NCI-H526 treated with DMSO at 0.1 percent for 48 hours (cell line): ENCODE results near the gene ENPP6.
A peak's percentile ranks its signal among the peaks of the same experiment; 100 is the strongest.
"Not testable (repeated sequence)": the region's sequence is repeated elsewhere in the genome, so short reads cannot be mapped to it uniquely, and the experiment has no call there.

ENCODE experiments used
- DNase-seq: peaks from one replicate; lab custom pipeline; 2025; lab: John Stamatoyannopoulos, UW

The ENPP6 gene

DNA sequence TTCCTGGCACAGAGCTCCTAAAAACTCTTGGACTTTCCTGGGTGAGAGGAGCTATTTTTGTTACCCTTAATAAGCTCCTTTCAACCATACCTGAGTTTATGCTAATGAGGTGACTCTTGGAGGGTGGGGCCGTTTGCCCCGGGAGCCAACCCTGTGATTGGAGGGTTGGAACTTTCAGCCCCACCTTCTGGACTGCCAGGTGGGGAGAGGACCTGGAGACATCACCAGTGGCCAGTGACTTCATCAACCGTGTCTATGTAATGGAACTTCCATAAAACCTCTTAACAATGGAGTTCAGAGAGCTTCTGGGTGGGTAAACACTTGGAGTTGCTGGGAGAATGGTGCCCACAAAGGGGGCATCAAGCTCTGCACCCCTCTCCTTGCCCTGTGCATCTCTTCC, 17.9 kb upstream of the ENPP6 start:
- no peak for DNase-seq

DNA sequence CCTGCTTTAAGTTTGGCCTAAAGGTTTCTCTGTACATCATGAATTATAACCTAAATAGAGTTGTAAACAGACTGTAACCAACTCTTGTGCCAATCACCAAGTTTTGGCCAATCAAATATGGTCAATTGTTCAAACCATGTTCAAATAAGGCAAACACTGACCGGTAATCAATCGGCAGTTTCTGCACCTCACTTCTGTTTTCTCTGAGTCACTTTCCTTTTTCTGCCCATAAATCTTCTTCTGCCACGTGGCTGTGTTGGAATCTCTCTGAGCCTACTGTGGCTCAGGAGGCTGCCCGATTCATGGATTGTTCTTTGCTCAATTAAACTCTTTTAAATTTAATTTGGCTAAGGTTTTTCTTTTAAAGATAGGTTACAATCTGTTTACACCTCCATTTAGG, 16.5 kb upstream of the ENPP6 start:
- no peak for DNase-seq

DNA sequence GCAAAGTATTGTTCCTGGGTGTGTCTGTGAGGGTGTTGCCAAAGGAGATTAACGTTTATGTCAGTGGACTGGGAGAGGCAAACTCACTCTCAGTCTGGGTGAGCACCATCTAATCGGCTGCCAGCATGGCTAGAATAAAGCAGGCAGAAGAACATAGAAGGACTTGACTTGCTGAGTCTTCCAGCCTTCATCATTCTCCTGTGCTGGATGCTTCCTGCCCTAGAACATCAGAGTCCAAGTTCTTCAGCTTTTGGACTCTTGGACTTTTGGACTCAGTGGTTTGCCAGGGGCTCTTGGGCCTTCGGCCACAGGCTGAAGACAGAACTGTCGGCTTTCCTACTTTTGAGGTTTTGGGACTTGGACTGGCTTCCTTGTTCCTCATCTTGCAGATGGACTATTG, 15.3 kb upstream of the ENPP6 start:
- DNase-seq: no peak

DNA sequence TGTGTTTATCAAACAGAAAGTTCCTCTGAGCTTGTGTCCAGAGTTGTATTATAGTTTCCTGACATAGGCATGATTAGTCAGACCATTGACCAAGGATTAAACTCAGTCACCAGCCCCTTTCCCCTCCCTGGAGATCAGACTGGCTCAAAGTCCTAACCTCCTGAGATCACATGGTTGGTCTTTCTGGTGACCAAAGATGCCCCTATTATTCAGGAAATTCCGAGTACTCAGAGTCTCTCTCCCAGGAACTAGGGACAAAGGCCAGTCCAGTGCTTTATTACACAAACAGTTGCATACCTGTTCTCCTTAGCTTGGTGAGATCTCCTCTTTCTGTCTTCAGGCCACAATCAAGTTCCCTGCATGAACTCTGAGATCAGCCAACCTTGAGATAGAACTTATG, 14.5 kb upstream of the ENPP6 start:
- DNase-seq: no peak

DNA sequence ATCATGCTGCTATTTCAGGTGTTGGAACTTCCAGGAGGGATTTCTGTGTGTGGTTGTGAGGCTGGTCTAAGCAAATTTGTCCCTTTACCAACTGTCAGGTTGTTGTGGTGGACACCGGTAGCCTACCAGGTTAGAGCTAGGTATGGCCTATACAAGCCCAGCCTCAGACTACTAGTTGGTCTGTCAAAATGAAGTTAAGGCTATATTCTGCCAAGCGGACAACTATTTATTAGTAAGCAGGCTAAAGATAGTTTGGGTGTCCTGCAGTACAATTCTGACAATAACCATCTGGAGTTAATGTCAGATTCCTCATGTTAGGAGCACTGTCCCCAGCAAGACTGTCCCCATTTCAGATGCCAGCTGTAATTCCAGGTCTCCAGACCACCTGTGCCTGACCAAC, 13.9 kb upstream of the ENPP6 start:
- DNase-seq: no peak

DNA sequence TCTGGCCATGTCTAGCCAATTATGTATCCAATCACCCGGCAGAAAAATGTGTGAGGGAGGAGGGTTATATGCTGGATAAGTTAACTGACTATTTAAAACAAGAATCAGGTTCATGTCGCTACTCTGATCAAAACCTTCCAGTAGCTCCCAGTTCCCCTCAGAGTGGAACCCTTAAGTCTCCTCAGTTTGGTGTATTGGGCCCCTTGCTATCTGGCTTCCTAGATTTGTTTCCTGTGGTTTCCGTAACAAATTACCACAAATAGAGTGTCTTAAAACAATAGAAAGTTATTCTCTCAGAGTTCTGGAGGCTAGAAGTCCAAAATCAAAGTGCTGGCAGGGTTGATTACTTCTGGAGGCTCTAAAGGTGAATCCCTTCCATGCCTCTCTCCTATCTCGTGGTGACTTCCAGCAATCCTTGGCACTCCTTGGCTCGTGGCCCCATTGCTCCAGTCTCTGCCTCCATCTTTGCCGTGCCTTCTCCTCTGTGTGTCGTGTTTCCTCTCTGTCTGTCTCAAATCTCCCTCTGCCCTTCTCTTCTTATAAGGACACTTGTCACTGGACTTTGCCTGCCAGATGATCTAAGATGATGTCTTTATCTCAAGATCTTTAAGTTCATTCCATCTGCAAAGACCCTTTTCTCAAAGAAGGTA, 10.5 kb upstream of the ENPP6 start:
- DNase-seq: no peak

DNA sequence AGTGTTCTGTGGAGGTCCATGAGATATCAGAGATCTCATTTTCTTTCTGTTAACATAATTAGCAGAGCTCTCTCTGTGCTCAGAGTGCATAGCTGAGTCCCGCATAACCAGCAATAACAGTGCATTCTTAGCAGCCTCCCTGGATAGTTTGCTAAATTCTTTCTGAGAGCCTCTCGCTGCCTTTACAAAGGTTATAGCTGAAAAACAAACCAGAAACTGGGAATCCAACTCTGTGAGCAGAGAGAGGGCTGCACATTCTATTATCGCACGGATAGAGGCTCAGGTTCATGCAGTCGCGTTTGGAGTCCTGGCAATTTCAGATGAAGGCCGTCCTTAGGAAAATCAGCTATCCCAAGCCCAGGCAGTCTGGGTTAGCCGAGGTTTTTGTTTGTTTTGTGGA, 1.2 kb downstream of the ENPP6 start:
- DNase-seq: no peak

DNA sequence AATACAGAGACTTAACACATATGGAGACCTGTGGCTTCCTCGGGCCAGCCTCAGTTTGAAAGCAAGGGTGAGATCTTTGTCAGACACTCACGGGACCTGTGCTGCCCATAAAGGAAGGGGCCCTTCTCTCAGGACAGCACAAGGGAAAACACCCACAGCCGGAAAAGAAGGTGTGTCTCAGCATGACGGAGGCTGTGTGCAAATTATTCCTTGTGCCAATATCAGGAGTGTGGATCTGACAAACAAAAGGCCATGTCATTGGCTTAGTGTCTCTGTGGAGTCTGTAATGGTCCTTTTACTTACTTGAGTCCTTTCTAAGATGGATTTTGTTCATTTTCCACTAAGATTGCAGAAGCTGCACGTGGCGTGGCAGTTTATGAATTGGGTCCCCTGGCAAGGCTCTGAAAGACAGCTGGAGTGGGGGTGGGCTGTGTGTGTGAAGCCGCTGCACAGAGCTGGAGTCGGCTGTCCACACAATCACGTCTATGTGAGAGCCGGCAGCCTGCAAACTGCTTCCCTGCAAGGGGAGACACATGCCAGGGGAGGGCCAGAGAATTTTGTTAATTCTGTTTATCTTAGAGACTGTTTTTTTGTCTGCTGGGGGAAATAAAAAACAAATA, 1.9 kb downstream of the ENPP6 start:
- no peak for DNase-seq

DNA sequence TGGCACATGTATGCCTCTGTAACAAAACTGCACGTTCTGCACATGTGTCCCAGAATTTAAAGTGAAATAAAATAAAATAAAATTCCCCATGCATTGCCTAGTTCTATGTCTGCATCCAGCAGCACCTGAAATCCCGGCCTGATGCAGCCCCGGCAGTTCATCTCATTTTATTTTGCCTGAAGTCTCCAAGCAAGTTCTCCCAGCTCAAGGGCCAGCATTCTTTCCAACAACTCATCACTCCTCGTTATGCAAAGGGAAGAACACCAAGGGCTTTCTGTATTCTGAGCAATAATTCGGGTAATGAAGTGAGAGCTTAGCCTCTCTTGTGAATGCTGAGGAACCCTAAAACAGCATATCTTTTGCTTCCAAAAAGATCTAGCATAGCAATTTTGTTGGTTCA, 2.7 kb downstream of the ENPP6 start:
- DNase-seq: no peak

DNA sequence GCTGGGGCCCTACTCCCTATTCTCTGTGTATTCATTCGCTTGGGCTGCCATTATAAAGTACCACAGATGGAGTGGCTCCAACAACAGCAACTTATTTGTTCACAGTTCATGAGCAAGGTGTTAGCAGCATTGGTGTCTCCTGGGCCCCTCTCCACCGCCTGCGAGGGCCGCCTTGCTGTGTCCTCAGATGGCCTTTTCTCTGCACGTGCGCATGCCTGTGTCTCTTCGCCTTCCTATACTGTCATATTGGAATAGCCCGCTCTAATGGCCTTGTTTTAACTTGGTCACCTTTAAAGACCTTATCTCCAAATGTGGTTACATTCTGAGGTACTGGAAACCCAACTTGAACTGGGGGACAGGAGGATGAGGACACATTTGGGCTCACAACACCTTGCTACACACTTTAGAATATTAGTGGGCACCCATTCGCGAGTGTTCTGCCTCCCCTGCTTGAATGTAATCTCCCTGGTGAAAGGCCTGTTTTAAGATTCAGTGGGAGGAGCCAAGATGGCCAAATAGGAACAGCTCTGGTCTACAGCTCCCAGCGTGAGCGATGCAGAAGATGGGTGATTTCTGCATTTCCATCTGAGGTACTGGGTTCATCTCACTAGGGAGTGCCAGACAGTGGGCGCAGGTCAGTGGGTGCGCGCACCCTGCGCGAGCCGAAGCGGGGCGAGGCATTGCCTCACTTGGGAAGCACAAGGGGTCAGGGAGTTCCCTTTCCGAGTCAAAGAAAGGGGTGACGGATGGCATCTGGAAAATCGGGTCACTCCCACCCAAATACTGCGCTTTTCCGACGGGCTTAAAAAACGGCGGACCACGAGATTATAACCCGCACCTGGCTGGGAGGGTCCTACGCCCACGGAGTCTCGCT, 9.7 kb downstream of the ENPP6 start:
- not testable (repeated sequence) for DNase-seq

DNA sequence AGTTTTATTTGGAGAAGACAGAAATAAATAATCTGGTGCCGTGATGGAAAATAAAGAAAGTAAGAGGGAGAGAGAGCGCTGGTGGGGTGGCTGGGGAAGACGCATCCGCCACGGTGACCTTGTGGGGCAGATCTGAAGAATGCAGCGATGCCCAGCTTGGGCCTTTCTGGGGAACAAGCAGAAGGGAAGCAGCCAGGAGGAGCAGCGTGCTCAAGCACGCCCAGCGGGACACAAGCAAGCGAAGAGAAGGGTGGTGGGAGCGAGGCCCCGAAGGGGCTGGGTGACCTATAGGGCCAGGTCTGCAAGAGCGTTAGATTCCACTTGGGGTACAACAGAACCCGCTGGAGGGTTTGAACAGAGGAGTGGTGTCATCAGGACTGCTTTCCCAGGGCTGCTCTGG, 12.4 kb downstream of the ENPP6 start:
- no peak for DNase-seq

DNA sequence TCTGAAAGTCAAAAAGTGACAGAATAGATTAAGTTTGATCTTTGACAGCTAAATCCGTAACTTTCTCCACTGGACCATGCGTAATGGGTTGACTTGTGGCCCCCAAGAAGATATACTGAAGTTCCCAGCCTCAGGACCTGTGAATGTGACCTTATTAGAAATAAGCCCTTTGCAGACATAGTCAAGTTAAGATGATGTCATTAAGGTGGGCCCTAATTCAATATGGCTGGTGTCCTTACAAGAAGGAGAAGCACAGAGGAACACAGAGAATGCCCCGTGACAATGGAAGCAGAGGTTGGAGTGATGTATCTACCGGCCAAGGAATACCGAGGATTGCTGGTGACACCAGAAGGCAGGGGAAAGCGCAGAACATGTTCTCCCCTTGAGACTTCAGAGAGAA, 14.4 kb downstream of the ENPP6 start:
- DNase-seq: no peak

DNA sequence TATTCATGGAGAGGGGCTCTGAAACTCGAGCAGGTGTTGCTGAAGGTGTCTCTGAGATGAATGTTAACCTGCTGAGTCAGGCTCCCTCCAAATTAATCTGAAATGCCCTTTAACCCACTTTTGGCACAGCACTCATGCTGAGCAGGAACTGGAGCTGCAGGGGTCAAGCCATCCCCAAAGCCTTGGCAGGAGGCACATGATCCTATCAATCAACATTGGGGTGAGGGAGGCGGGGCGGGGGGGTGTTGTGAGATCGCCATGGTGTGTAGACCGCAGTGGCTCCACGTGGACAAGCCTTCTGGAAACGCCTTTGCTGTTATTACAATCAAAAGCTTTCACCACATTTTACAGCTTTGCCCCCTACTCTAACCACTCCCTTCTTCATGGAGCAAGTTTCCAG, 16.5 kb downstream of the ENPP6 start:
- no peak for DNase-seq

DNA sequence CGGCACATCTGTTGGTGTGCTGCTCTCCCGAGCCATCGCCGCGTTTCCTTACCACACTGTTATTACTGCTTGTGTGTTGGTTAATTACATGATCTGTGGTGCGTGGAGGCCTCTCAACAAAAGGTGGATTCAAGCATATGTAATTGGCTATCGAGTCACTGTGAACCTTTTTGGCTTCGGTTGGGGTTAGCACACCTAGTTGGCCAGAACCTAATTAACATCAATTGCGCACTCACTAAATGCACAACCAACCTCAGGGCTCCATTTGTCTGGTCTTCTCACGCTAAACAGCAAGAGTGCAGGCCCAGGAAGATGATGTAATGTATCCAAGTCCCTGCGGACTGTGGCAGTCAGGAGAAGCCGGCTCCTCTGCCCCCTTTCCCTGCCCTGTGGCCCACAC, 17.4 kb downstream of the ENPP6 start:
- DNase-seq: no peak

DNA sequence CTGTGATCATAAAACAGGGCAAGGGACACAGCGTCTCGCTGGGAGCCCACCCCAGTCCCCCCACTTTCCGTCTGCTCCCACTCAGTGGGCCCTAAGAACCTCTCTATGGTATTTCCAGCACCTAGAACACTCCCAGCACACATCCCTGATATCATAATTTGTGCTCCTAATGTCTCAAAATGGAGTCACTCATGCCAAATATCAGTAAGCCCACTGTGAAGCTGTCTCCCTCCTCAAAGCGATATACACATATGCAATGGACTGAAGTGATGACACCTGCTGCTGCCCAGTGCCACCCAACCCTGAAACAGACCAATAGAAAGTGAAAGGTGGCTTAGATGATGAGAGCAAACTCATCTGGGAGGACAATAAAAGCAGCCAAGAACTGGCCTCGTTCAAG, 17.9 kb downstream of the ENPP6 start:
- no peak for DNase-seq

DNA sequence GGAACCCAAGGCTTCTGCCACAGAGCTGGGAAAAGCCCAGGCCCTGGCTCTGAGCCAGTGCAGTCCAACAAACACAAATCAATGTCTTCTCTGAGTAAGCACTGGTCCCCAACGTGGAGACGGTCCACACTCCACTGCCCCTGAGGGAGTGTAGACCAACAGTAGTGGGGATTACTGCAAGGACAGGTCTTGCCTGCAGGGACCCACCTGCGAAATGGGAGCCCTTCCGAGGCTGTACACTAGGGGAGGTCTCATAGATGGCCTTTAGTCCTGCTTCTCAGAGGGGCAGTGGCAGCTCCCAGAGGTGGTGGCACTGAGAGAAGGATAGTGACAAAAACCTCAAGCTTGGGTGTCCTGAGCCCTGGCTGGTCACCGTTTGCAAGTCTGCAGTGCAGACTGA, 19.5 kb downstream of the ENPP6 start:
- no peak for DNase-seq

DNA sequence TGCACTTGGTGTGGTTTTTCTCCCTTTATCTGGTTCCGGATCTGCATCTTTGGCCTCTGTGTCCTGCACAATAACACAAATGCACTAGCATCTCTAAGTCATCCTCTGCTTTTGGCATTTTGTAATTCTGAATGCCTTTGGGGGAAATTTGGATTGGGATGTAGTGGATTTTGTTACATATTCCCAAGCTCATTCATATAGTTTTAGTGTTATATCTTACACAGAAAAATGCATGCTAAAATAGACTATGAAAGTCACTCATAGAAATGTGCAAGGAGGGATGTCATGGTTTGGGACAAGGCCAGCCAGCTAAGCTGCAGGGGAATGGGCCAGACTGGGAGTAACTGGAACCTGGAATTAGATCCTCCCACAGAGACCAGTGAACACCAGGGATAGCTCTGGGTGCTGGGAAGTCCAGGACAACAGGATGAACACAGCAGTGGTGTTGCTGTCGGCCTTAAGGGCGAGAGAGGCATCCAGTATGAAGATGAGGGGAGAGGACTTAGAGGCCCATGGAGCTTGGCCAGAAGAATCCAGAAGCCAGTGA, 20.1 kb downstream of the ENPP6 start:
- no peak for DNase-seq

DNA sequence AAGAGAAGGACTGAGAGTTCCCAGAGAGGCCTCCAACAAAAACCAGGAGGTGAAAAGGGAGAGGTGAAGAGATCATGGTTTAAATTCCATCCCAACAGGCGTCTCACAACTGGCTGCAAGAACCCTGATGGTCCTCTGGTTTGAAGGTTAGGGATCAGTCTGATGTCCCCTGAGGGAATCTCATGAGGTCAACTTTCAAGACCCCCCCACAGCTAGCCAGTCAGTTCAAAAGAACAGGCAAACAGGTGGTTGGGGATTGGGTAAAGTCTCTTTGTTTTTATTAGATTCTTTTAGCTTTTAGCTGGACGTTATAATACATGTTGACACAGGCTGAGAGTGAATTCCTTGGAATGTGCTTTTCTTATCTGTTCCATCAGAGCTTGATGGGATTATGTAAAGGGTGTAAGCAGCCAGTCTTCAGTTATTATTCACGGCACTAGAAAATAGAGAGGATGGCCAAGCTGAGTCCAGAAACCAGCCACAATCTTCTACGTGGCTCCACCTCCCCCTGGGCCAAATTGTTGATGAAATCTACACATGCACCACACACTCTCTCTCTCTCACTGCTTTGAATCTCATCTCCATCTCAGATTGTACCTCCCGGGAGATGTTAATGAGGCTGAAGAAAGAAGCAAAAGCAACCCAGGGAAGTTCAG, 20.8 kb downstream of the ENPP6 start:
- peak; percentile 22 for DNase-seq

DNA sequence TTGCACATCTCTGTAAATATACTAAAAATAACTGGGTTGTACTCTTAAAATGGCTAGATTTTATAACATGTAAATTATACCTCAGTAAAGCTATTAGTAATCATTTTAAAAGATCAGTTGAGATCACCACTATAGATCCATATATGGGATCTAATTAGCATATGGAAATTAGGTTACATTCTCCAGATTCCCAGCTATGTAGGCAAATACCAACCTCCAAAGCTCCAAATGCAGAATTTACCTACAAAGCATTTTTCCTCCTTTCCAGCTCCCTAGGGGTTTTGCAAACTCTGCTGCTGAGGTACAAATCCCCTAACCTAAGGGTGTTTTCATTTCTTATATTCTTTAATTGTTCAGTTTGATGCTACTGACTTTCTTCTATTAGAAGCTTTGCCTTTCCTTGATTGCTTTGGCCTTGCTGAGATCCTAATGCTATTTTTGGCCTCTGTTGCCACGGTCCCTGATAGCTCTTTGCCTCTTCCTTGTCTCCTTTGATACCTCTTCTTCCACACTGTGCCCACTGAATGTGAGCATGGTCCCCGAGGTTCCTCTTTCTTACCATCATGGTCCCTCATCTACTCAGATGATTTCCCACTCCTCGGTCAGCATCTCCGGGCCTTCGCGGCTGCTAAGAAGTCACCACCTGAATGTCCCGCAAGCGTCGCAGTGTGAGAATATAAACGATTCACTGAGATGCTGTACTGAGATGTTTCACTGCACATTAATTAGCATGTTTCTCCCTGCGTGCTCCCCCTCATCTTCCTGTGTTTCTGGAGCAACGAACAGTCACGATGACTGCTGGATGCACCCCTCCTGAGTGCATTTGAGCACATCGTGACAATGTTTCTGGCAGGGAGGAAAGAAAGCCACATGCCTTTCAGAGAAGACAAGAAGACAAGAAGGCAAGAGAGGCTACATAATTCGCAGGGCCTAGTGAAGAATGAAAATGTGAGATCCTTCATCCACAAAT, 23.8 kb downstream of the ENPP6 start:
- no peak for DNase-seq

DNA sequence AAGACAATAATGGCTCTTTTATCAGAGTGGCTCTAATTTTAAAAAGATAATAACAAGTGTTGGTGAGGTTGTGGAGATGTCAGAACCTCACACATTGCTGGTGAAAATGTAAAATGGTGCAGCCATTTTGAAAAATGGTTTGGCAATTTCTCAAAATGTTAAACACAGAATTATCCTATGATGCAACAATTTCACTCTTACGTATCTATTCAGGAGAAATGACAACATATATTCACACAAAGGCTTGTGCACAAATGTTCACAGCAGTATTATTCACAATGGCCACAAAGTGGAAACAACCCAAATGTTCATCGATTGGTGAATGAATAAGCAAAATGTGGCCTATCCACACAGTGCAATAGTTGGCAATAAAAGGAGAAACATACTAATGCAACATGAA, 24.7 kb downstream of the ENPP6 start:
- no peak for DNase-seq

DNA sequence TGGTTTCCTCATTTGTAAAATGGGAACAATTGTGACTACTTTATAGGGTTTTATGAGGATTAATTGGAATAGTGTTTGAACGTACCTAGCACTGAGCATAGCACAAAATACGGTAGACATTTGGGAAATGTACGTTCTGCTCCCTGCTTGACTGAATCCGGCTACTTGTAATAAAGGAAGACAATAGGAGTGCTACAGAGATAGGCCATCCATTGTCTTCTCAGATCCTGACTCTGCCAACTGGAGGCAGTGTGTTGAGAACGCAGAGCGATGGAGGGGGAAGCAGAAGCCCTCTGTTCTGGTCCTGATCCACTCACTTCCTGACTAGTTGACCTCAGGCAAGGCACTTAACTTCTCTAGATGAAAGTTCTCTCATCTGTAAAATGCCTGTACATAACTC, 26.4 kb downstream of the ENPP6 start:
- no peak for DNase-seq
